T-helper 9 cell (primary cell): Measurements from ENCODE around the gene SLC12A6.

Experiments used
- DNase-seq: peaks from one replicate; pipeline ENCODE4 v3.0.0-alpha.2; 2020

The SLC12A6 gene

GRCh38 chr15:34182942-34183341, 154.6 kb downstream of the SLC12A6 start:
- no peak for DNase-seq
